Mucosa of descending colon (tissue), 3 donors: ENCODE results near the gene ASRGL1. TPM values are rescaled to one million over a fixed set of nuclear protein-coding genes. Genes with fewer than 3 reads are reported as not detected.
"Not testable (repeated sequence)": the region's sequence is repeated elsewhere in the genome, so short reads cannot be mapped to it uniquely, and the experiment has no call there.

Experiments
- ATAC-seq: fragments of 200-7000 bp; cut with Tn5 transposase; one replicate; pipeline ENCODE4 v1.9.1; 2020; ENCODE audit warnings: mild to moderate bottlenecking, moderate library complexity
- DNase-seq, 3 donors: peaks; one replicate each; pipeline ENCODE4 v3.0.0-alpha.2; 2020
- H3K36me3 ChIP-seq: fragments of 200-600 bp; one replicate; pipeline ENCODE4 v1.8.0; 2021; ENCODE audit warnings: low read depth, mild to moderate bottlenecking
- H3K4me1 ChIP-seq: fragments of 200-600 bp; one replicate; pipeline ENCODE4 v1.8.0; 2021; ENCODE audit warnings: low read depth, mild to moderate bottlenecking
- H3K4me3 ChIP-seq: fragments of 200-600 bp; one replicate; pipeline ENCODE4 v1.8.0; 2021; ENCODE audit warnings: mild to moderate bottlenecking
- H3K9me3 ChIP-seq: fragments of 200-600 bp; one replicate; pipeline ENCODE4 v1.8.0; 2021; ENCODE audit warnings: mild to moderate bottlenecking
- intact Hi-C, 2 donors: fragments of 100-400 bp; cut with DNase I in 1 of 2; cut with micrococcal nuclease in 1 of 2; formaldehyde crosslinking; loops; one replicate each; pipeline versions ENCODE4 v1.11.0 to v1.11.1; 2022; cut with DNase I, micrococcal nuclease
- total RNA-seq, 3 donors: library from RNA; stranded (reverse); fragmentation: NEBNext Ultra II Directional in 2 of 3; extraction: Animal tissue kit (Norgen Biotek cat#: 25700) in 2 of 3; gene quantifications; one replicate each; pipeline versions ENCODE4 v1.2.1 to v1.2.4, GENCODE V29; 2021 to 2023
- TF ChIP-seq, protein P1 (sequence below): fragments of 200-600 bp; IDR thresholded peaks from one replicate; pipeline ENCODE4 v1.8.0; 2022; ENCODE audit warnings: antibody characterized with exemption, mild to moderate bottlenecking
- donor health status: DM: no; HTN: no; CAD: no; lungs with moderate emphysema.
- donor health status: DM: no; HTN: no; CAD: no.
- donor health status: DM: no; HTN: yes; CAD: no.

Gene ASRGL1
- total RNA-seq, 3 donors from 2014 or later: 12.2 to 66.7 (median 13.9) TPM

DNA sequence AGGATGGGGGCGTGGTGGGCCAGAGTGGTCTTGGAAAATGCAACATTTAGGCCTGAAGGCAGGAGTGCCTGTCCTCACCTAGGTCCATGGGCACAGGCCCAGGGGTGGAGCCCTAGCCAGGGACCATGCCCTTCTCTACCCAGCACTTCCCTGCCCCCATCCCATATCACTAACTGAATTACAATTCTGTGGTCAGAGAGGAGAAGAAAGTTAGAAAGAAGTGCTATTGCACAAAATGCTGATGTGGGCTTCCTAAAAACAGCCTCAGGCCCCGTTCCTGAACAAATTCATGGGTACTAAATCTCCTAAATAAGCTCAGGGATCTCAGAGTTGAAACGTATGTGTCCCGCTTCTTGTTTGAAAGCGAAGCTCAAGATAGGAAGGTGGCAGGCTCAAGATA, 3.5 kb upstream of the ASRGL1 start:
- TF ChIP-seq, protein P1, sequence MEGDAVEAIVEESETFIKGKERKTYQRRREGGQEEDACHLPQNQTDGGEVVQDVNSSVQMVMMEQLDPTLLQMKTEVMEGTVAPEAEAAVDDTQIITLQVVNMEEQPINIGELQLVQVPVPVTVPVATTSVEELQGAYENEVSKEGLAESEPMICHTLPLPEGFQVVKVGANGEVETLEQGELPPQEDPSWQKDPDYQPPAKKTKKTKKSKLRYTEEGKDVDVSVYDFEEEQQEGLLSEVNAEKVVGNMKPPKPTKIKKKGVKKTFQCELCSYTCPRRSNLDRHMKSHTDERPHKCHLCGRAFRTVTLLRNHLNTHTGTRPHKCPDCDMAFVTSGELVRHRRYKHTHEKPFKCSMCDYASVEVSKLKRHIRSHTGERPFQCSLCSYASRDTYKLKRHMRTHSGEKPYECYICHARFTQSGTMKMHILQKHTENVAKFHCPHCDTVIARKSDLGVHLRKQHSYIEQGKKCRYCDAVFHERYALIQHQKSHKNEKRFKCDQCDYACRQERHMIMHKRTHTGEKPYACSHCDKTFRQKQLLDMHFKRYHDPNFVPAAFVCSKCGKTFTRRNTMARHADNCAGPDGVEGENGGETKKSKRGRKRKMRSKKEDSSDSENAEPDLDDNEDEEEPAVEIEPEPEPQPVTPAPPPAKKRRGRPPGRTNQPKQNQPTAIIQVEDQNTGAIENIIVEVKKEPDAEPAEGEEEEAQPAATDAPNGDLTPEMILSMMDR: no peak
- Histone ChIP-seq H3K36me3 (no peaks in the 10 kb centered on the region), H3K9me3 (no peaks in the 10 kb centered on the region), H3K4me1 (peaks cover 3% of the 10 kb centered on the region), H3K4me3 (no peak overlapping the region)
- DNase-seq (no peak), ATAC-seq (no peak)
- intact Hi-C loops: no loop called here

DNA sequence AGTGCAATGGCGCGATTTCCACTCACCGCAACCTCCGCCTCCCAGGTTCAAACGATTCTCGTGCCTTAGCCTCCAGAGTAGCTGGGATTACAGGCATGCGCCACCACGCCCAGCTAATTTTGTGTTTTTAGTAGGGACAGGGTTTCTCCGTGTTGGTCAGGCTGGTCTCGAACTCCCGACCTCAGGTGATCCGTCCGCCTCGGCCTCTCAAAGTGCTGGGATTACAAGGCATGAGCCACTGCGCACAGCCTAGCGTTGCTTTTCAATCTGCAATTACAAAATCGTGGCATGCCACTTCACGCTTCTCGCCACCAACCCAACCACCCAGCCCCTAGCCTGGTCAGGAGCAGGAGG, 322 bp upstream of the ASRGL1 start:
- ATAC-seq, H3K36me3 ChIP-seq, DNase-seq, H3K9me3 ChIP-seq, H3K4me3 ChIP-seq, H3K4me1 ChIP-seq, intact Hi-C loops: not testable (repeated sequence)

DNA sequence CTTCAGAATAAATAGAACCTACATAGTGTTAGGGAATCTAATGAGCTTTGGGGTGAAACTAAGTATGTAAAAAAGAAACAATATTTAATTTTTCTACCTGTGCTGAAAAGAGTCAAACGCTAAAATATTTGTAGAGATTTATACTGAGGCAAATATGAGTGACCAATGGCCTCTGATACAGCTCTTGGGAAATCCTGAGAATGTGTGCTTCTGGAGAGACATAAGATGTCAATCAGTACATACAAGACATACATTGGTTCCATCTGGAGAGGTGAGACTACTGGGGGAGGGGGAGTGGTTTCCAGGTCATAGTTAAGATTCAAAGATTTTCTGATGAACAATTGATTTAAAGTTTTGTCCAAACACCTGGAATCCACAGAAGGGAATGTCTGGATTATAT, 970 bp downstream of the ASRGL1 start:
- Histone ChIP-seq H3K9me3 (no peaks in the 10 kb centered on the region), H3K4me1 (peaks cover 8% of the 10 kb centered on the region), H3K36me3 (no peaks in the 10 kb centered on the region), H3K4me3 (no peak overlapping the region)
- intact Hi-C loops: no loop called here
- TF ChIP-seq, protein P1: no peak
- ATAC-seq (no peak), DNase-seq (no peak)

DNA sequence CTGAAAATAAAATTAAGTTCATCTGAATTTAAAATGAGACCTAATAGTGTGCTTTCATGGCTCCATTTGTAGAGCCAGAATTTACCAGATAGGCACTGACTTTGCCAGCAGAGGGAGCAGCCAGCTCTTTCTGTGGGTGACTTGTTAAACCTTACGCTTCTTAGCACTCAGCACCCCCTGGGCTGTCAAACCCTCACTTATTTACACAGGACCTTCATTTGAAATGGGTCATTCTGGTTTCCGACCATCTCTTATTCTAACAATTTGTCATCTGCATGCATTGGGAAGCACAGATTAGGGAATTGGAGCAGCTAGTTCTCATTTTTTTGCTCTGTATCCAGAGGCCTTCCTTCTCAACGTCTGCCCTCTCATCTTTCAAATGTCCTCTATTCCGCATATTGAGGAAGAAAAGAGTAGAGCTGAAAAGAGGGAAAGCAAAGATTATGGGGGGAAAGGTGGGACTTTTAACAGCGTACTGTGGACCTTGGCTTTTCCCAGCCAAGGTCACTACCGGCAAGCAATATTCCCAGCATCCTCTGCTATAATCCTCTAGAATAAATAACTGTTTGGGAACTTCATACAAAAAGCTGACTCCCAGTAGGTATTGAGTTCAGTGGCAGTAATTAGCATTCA, 3.1 kb downstream of the ASRGL1 start:
- DNase-seq: peak; percentile 53 to 84 (median 63)
- peak; percentile 52 for ATAC-seq
- TF ChIP-seq, protein P1: peak; percentile 41
- Histone ChIP-seq H3K4me1 (peaks cover 8% of the 10 kb centered on the region), H3K36me3 (no peaks in the 10 kb centered on the region), H3K4me3 (no peak overlapping the region), H3K9me3 (no peaks in the 10 kb centered on the region)
- intact Hi-C loops: no loop called here

DNA sequence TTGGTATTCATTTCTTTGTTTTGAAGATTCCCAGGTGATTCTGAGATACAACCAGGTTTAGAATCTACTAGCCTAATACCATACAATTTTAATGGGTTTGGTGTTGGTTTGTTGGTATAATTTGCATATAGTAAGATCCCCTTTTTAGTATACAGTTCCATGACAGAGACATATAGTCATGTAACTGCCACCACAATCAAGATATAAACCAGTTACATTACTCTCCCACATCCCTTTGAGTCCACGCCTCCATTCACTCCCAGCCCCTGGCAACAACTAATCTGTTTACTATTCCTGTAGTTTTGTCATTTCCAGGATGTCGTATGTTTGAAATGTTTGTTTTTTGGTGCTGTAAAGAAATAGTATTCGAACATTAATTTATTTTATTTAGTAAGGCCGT, 4.3 kb downstream of the ASRGL1 start:
- peak; percentile 36 for ATAC-seq
- Histone ChIP-seq H3K36me3 (no peaks in the 10 kb centered on the region), H3K4me1 (peaks cover 8% of the 10 kb centered on the region), H3K4me3 (no peak overlapping the region), H3K9me3 (no peaks in the 10 kb centered on the region)
- intact Hi-C loops: no loop called here
- no peak for DNase-seq
- TF ChIP-seq, protein P1: no peak

DNA sequence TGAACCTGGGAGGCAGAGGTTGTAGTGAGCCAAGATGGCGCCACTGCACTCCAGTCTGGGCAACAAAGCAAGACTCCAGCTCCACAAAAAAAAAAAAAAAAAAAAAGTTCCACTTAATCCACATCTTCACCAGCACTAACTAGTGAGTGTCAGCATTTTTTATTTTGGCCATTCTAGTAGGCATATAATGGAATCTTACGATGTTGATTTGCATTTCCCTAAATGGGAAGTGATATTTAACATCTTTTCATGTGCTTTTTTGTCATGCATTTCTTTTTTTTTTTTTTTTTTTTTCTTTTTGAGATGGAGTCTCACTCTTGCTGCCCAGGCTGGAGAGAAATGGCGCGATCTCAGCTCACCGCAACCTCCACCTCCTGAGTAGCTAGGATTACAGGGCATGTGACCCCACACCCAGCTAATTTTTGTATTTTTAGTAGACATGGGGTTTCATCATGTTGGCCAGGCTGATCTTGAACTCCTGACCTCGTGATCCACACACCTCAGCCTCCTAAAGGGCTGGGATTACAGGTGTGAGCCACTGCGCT, 6.5 kb downstream of the ASRGL1 start:
- H3K36me3 ChIP-seq, H3K9me3 ChIP-seq, H3K4me1 ChIP-seq, DNase-seq, ATAC-seq, H3K4me3 ChIP-seq, intact Hi-C loops: not testable (repeated sequence)

DNA sequence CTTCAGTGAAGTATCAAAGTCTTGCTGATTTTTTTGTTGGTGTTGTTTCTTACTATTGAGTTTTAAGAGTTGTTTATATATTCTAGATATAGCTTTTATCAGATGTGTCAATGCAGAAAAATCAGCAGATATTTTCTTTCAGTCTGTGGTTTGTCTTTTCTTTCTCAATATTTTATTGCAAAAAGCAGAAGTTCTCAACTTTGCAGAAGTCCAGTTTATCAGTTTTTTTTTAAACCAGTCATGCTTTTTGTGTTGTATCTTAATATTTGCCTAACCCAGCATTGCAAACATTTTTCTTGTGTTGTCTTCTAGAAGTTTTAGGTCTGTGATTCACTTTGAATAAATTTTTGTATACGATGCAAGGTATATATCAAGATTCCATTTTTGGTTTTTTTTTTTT, 7.0 kb downstream of the ASRGL1 start:
- no peaks in the 10 kb centered on the region for H3K36me3 ChIP-seq
- H3K4me3 ChIP-seq: no peak overlapping the region
- peaks cover 4% of the 10 kb centered on the region for H3K4me1 ChIP-seq
- intact Hi-C loops: no loop called here
- TF ChIP-seq, protein P1: no peak
- no peaks in the 10 kb centered on the region for H3K9me3 ChIP-seq
- no peak for DNase-seq
- no peak for ATAC-seq
